HG02981 (cell line): ENCODE measurements around the gene IPO11.
A peak's percentile ranks its signal among the peaks of the same experiment; 100 is the strongest.

Experiments
- ATAC-seq: cut with Tn5 transposase; IDR thresholded peaks from one replicate; pipeline ENCODE4 v1.9.1; 2021; ENCODE audit warnings: mild to moderate bottlenecking, moderate library complexity; ENCODE audit not compliant: unreplicated experiment

Gene IPO11

GRCh38 chr5:62412549-62413329 is at the start of gene IPO11:
TSS of gene IPO11 (plus strand) at chr5:62412763. CDS start at chr5:62437280, 24,517 bp downstream.
- ATAC-seq = peak; percentile 94

GRCh38 chr5:62369039-62369438 is 43.5 kb upstream of the IPO11 start:
- ATAC-seq = no peak

- ATAC-seq = no peak
Measured at GRCh38 chr5:62371409-62371808, 41.2 kb upstream of the IPO11 start.

GRCh38 chr5:62372600-62372999 is 40.0 kb upstream of the IPO11 start:
- ATAC-seq = no peak

GRCh38 chr5:62373382-62373781 is 39.2 kb upstream of the IPO11 start:
- ATAC-seq = no peak

GRCh38 chr5:62374090-62374489 is 38.5 kb upstream of the IPO11 start:
- ATAC-seq = no peak

GRCh38 chr5:62375627-62376026 is 36.9 kb upstream of the IPO11 start:
- no peak for ATAC-seq

GRCh38 chr5:62376064-62376463 is 36.5 kb upstream of the IPO11 start:
- no peak for ATAC-seq

- no peak for ATAC-seq
Measured at GRCh38 chr5:62385131-62385530, 27.4 kb upstream of the IPO11 start.

GRCh38 chr5:62385816-62386400 is 26.7 kb upstream of the IPO11 start:
- ATAC-seq = no peak

- no peak for ATAC-seq
Measured at GRCh38 chr5:62386824-62387223, 25.7 kb upstream of the IPO11 start.

- ATAC-seq = no peak
Measured at GRCh38 chr5:62395210-62395950, 17.2 kb upstream of the IPO11 start.

GRCh38 chr5:62403411-62404250 is 8.9 kb upstream of the IPO11 start, which contains the start of gene DIMT1:
TSS of gene DIMT1 (minus strand) at chr5:62403905. CDS start at chr5:62403772, 133 bp downstream.
- peak; percentile 95 for ATAC-seq

GRCh38 chr5:62413711-62414110 is 1.1 kb downstream of the IPO11 start:
- no peak for ATAC-seq

- ATAC-seq = no peak
Measured at GRCh38 chr5:62418462-62419076, 6.0 kb downstream of the IPO11 start.

- ATAC-seq = no peak
Measured at GRCh38 chr5:62419609-62420008, 7.0 kb downstream of the IPO11 start.

- no peak for ATAC-seq
Measured at GRCh38 chr5:62421414-62421813, 8.9 kb downstream of the IPO11 start.

- ATAC-seq = no peak
Measured at GRCh38 chr5:62424763-62425162, 12.2 kb downstream of the IPO11 start.

GRCh38 chr5:62431735-62432620 is 19.4 kb downstream of the IPO11 start:
- ATAC-seq = no peak
